DOHH2 (cell line): ENCODE data around the gene MILR1.

Source experiments
- H3F3A ChIP-seq: fragments of 200-600 bp; sonication (generic), shearing (Covaris generic); 2 replicates; pipeline ENCODE4 v1.6.0; 2016; ENCODE audit warnings: antibody characterized with exemption, mild to moderate bottlenecking; ENCODE audit not compliant: control insufficient read depth, insufficient read depth
- H3K27ac ChIP-seq: fragments of 200-600 bp; sonication (generic); 2 replicates; pipeline ENCODE4 v1.5.1; 2014; ENCODE audit warnings: low read depth, mild to moderate bottlenecking, low read length, moderate library complexity
- H3K27me3 ChIP-seq: fragments of 200-600 bp; sonication (generic); 2 replicates; pipeline ENCODE4 v1.6.1; 2014; ENCODE audit warnings: mild to moderate bottlenecking, low read length, mixed read lengths; ENCODE audit not compliant: control insufficient read depth
- H3K36me3 ChIP-seq: fragments of 200-600 bp; sonication (generic); 2 replicates; pipeline ENCODE4 v1.6.1; 2014; ENCODE audit warnings: mild to moderate bottlenecking, low read length, moderate library complexity, mixed read lengths; ENCODE audit not compliant: control insufficient read depth
- H3K4me1 ChIP-seq: fragments of 200-600 bp; sonication (generic); 2 replicates; pipeline ENCODE4 v1.6.1; 2014; ENCODE audit warnings: mild to moderate bottlenecking, low read length, mixed read lengths; ENCODE audit not compliant: control insufficient read depth
- H3K4me2 ChIP-seq: fragments of 200-600 bp; sonication (generic); 2 replicates; pipeline ENCODE4 v1.6.0; 2014; ENCODE audit warnings: mild to moderate bottlenecking, low read length, moderate library complexity
- H3K4me3 ChIP-seq: fragments of 200-600 bp; sonication (generic); 2 replicates; pipeline ENCODE4 v1.5.1; 2014; ENCODE audit warnings: mild to moderate bottlenecking, low read length, mixed read lengths
- H3K79me2 ChIP-seq: fragments of 200-600 bp; sonication (generic); 2 replicates; pipeline ENCODE4 v1.6.1; 2014; ENCODE audit warnings: mild to moderate bottlenecking, low read length, mixed read lengths; ENCODE audit not compliant: control insufficient read depth
- H3K9me2 ChIP-seq: fragments of 200-600 bp; sonication (generic); replicated peaks from 2 replicates; pipeline ENCODE4 v1.6.1; 2014; ENCODE audit warnings: mild to moderate bottlenecking, low read length, mixed read lengths; ENCODE audit not compliant: control insufficient read depth
- H3K9me3 ChIP-seq: fragments of 200-600 bp; sonication (generic); 2 replicates; pipeline ENCODE4 v1.6.1; 2014; ENCODE audit warnings: antibody characterized with exemption, low read length, mixed read lengths; ENCODE audit not compliant: control insufficient read depth, insufficient read depth
- H4K20me1 ChIP-seq: fragments of 200-600 bp; sonication (generic); 2 replicates; pipeline ENCODE4 v1.6.0; 2014; ENCODE audit warnings: low read depth, mild to moderate bottlenecking, antibody characterized with exemption, low read length, moderate library complexity; ENCODE audit not compliant: control insufficient read depth, insufficient read depth
- EZH2phosphoT487 ChIP-seq: fragments of 200-600 bp; sonication (generic); IDR thresholded peaks from 2 replicates; pipeline ENCODE4 v1.6.1; 2017; ENCODE audit warnings: borderline replicate concordance, mild to moderate bottlenecking, antibody characterized with exemption, low read length, moderate library complexity, mixed read lengths
- TF ChIP-seq, protein P1 (sequence below): fragments of 200-600 bp; sonication (generic); IDR thresholded peaks from one replicate; pipeline ENCODE4 v1.5.1; 2014; ENCODE audit warnings: antibody characterized with exemption, mild to moderate bottlenecking, low read depth, low read length; ENCODE audit not compliant: poor library complexity, severe bottlenecking

MILR1 gene

GRCh38 chr17:64443086-64443760 is 5.7 kb upstream of the MILR1 start:
- H3K9me2 ChIP-seq = no peaks in the 10 kb centered on the region
- H4K20me1 ChIP-seq = no peaks in the 10 kb centered on the region
- H3K4me2 ChIP-seq = peak overlapping the region; percentile 21; the same call in 1 of the 2 replicates
- no peaks in the 10 kb centered on the region for H3K27me3 ChIP-seq
- H3K4me3 ChIP-seq = no peak overlapping the region
- H3K79me2 ChIP-seq = no peaks in the 10 kb centered on the region
- H3K36me3 ChIP-seq = no peaks in the 10 kb centered on the region
- peaks cover 41% of the 10 kb centered on the region for H3K4me1 ChIP-seq
- H3K9me3 ChIP-seq = peaks cover 18% of the 10 kb centered on the region
- peaks cover 3% of the 10 kb centered on the region; the same call in 1 of the 2 replicates for H3F3A ChIP-seq
- TF ChIP-seq EZH2phosphoT487 = no peak
- TF ChIP-seq, protein P1, sequence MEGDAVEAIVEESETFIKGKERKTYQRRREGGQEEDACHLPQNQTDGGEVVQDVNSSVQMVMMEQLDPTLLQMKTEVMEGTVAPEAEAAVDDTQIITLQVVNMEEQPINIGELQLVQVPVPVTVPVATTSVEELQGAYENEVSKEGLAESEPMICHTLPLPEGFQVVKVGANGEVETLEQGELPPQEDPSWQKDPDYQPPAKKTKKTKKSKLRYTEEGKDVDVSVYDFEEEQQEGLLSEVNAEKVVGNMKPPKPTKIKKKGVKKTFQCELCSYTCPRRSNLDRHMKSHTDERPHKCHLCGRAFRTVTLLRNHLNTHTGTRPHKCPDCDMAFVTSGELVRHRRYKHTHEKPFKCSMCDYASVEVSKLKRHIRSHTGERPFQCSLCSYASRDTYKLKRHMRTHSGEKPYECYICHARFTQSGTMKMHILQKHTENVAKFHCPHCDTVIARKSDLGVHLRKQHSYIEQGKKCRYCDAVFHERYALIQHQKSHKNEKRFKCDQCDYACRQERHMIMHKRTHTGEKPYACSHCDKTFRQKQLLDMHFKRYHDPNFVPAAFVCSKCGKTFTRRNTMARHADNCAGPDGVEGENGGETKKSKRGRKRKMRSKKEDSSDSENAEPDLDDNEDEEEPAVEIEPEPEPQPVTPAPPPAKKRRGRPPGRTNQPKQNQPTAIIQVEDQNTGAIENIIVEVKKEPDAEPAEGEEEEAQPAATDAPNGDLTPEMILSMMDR = no peak
- H3K27ac ChIP-seq = no peak overlapping the region

GRCh38 chr17:64447526-64447925 is 1.4 kb upstream of the MILR1 start:
- TF ChIP-seq, protein P1 = no peak
- TF ChIP-seq EZH2phosphoT487 = no peak
- Histone ChIP-seq H3K4me2 (no peak overlapping the region), H3K4me3 (no peak overlapping the region), H3K4me1 (peaks cover 56% of the 10 kb centered on the region), H3K36me3 (peaks cover 33% of the 10 kb centered on the region), H3K27me3 (no peaks in the 10 kb centered on the region), H3K27ac (no peak overlapping the region), H3K79me2 (peaks cover 34% of the 10 kb centered on the region), H3K9me3 (no peaks in the 10 kb centered on the region), H3F3A (peaks cover 10% of the 10 kb centered on the region), H3K9me2 (no peaks in the 10 kb centered on the region), H4K20me1 (no peaks in the 10 kb centered on the region)

- no peak for TF ChIP-seq EZH2phosphoT487
- TF ChIP-seq, protein P1 = no peak
- H3K9me3 ChIP-seq = no peaks in the 10 kb centered on the region
- peaks cover 50% of the 10 kb centered on the region for H3K36me3 ChIP-seq
- H3K4me2 ChIP-seq = peak overlapping the region; percentile 94
- no peaks in the 10 kb centered on the region for H3K27me3 ChIP-seq
- no peaks in the 10 kb centered on the region for H4K20me1 ChIP-seq
- peaks cover 13% of the 10 kb centered on the region for H3F3A ChIP-seq
- H3K27ac ChIP-seq = peak overlapping the region; percentile 92
- H3K79me2 ChIP-seq = peaks cover 50% of the 10 kb centered on the region
- H3K4me1 ChIP-seq = peaks cover 60% of the 10 kb centered on the region
- peak overlapping the region; percentile 99 for H3K4me3 ChIP-seq
- no peaks in the 10 kb centered on the region for H3K9me2 ChIP-seq
Measured at GRCh38 chr17:64449545-64449944, 630 bp downstream of the MILR1 start.
